GM12872 (cell line): ENCODE data around the gene SLC35D3.

Experiments used
- TF ChIP-seq, protein P1 (sequence below): IDR thresholded peaks from 3 replicates; pipeline ENCODE4 v1.5.1; 2011; ENCODE audit warnings: low read depth, mild to moderate bottlenecking, low read length, moderate library complexity; ENCODE audit not compliant: insufficient read depth

The SLC35D3 gene

DNA sequence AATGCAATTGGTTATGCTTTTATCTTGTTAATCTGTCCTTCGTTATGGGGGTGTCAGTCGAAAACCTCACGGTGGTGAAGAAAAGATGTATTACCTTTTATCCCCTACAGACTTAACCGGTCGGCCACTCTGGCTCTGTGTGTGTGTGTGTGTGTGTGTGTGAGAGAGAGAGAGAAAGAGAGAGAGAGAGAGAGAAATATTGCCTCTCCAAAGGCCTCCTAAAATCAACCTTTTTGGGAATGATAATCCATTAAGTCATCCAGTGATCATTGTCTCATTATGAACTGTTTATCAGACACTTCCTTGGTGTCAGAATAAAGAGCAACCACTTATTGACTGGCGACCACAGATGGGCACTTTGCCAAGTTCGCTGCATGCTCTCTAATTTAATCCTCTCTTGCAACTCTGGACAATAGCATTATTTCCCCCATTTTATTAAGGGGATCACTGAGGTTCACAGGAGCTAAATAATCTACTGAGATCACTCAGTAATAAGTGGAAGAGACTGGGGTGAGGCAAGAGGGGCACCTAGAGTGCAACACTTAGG is 30.7 kb downstream of the SLC35D3 start:
- TF ChIP-seq, protein P1, sequence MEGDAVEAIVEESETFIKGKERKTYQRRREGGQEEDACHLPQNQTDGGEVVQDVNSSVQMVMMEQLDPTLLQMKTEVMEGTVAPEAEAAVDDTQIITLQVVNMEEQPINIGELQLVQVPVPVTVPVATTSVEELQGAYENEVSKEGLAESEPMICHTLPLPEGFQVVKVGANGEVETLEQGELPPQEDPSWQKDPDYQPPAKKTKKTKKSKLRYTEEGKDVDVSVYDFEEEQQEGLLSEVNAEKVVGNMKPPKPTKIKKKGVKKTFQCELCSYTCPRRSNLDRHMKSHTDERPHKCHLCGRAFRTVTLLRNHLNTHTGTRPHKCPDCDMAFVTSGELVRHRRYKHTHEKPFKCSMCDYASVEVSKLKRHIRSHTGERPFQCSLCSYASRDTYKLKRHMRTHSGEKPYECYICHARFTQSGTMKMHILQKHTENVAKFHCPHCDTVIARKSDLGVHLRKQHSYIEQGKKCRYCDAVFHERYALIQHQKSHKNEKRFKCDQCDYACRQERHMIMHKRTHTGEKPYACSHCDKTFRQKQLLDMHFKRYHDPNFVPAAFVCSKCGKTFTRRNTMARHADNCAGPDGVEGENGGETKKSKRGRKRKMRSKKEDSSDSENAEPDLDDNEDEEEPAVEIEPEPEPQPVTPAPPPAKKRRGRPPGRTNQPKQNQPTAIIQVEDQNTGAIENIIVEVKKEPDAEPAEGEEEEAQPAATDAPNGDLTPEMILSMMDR = no peak

DNA sequence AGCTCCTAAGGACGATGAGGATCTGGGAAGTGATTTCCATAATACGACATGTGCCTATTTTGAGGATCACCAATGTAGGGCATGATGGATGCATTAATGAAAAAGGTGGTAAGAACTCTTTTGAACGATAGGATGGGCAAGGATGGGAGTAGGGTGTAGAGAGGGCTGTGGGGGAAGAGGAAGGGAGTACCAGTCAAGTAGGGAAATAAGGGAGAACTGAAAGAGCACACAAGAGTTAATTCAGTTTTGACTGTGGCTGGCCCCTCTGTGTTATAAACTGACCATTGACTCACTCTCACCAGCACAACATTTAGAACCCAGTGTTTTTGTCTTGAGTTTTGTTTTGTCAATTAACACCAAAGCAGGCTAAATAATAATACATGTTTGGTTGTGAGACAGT is 33.0 kb downstream of the SLC35D3 start:
- TF ChIP-seq, protein P1 = no peak

DNA sequence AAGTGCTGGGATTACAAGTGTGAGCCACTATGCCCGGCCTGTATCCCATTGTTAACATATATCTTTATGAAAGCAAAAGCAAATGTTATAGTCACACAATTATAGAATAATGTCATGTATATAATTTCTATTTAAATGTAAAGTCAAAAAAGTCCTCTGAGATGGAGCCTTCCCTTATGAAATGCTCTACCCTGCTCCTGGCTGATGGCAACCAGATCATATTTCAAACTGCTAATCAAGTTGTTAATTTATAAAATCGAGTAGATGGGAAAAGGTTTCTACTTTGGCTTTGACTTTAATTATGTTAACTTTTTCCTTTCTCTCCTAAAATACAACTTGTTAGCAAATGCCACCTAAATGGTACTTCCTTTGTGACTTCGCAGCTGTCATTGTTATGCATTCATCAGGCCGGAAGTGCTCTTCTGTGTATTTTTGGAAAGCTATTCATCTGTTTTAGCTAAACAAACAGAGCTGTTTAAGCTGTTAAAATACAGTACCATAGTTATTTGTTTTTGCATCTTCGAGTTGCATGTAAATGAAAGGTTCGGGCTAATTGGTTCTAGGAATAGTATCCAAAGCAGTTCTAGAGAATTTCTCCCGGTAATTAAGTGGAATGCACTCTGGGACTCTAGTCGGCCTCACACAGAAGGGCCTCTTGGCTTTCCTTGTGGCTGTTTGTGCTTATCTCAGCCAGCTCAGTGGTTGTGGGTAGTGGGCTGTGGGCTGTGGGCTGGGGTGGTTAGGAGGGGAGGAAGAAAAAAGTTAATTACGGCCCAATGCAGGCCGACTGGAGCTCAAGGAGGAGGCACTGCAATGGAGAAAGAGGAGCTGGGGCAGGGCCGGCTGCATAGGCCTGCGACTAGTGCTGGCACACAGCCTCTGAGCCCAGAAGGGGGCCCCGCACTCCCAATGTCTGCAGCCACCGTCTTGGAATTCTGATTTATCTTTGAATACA is 34.8 kb downstream of the SLC35D3 start:
- TF ChIP-seq, protein P1 = no peak

DNA sequence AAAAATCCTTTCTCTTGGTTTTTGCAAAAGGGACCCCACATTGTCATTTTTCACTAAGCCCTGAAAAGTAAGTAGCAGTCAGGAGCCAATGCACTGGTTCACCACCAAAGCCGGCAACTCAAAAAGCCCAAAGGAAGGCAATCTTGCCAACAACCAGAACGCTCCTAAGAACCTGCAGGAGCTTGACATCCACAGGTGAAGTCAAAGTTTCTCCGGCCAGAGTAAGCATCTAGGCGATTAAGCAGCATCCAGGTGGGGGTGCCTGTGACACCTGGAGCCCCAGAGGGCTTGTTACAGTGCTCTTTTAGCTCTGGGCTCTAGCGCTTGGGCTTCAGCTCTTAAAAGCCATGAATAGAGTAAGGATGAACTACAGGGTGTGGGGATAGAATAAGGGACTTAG is 36.1 kb downstream of the SLC35D3 start:
- TF ChIP-seq, protein P1 = no peak

DNA sequence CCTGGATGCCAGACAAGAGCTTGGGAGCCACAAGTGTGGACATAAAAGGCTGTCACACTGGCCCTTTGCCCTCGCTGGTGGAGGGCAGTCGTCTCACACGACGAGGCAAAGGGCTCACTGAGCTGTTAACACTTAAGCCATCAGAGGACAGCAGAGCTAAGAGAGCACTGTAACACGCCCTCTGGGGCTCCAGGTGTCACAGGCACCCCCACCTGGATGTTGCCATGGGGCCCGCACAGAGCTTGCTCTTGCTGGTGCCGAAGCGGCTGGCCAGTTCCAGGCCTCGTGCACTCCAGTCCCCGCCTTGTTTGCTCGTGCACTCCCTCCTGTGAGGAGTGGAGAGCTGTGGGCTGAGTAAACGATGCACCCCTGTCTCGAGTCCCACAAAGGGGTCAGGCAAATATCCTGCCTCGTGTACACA is 37.4 kb downstream of the SLC35D3 start:
- TF ChIP-seq, protein P1 = no peak

DNA sequence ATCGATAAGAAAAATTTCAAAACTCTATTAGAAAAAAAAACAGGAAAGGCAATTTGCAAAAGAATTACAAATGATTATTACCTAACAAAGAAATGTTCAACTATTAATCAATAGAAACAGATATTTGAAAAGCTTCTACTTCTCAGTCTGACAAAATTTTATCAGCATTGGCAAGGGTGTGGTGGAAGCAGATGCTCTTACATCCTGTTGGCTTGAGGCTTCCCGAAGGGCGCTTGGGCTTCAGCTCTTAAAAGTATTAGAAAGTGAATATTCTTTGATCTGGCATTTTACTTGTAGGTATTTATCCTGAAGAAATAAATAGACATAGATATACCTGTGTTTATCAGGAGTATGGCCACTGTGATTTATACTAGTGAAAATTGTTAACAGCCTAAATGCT is 38.7 kb downstream of the SLC35D3 start:
- TF ChIP-seq, protein P1 = no peak

DNA sequence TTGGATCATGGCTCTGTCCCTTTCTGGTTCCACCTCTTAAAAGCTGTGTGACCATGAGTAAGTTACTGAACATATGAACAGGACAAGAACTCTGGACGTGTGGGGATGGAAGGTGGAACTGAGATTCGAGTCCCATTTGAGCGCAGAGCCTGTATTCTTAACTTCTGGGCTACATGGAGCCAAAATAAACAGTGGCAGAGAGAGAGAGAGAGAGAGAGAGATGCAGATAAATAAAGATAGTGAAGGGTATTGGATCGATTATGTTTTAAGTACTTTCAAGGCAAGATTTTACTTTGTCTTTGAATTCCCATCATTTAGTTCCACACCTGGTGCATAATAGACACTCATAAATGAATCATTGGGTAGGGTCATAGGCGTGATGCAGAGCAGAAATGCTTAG is 39.7 kb downstream of the SLC35D3 start:
- TF ChIP-seq, protein P1 = no peak
